Ectodermal cell (in vitro differentiated cells): ENCODE results near the gene TRPC3.
A peak's percentile ranks its signal among the peaks of the same experiment; 100 is the strongest.

Experiments used
- H3K27ac ChIP-seq: 2 replicates; pipeline ENCODE4 v1.7.0; 2013; ENCODE audit warnings: mild to moderate bottlenecking, low read depth, low read length; ENCODE audit not compliant: insufficient read depth, poor library complexity, severe bottlenecking
- H3K27me3 ChIP-seq: 2 replicates; pipeline ENCODE4 v1.7.0; 2013; ENCODE audit warnings: mild to moderate bottlenecking, low read length; ENCODE audit not compliant: insufficient read depth, control insufficient read depth, poor library complexity, severe bottlenecking
- H3K36me3 ChIP-seq: one replicate; pipeline ENCODE4 v1.7.0; 2013; ENCODE audit warnings: low read length; ENCODE audit not compliant: control insufficient read depth, insufficient read depth
- H3K4me1 ChIP-seq: one replicate; pipeline ENCODE4 v1.7.0; 2013; ENCODE audit warnings: low read length; ENCODE audit not compliant: control insufficient read depth, insufficient read depth
- H3K4me3 ChIP-seq: 2 replicates; pipeline ENCODE4 v1.7.0; 2013; ENCODE audit warnings: low read depth, low read length, control low read depth; ENCODE audit not compliant: insufficient read depth
- H3K9me3 ChIP-seq: 2 replicates; pipeline ENCODE4 v1.7.0; 2013; ENCODE audit warnings: mild to moderate bottlenecking, low read length, moderate library complexity; ENCODE audit not compliant: control insufficient read depth
- WGBS, 2 experiments: methylation state at CpG; one replicate each; pipeline ENCODE4 v1.1.7; 2013; ENCODE audit warnings: missing lambda C conversion rate in 2 of 2; 5-methylcytosine and 5-hydroxymethylcytosine counted together

The TRPC3 gene

GRCh38 chr4:121950680-121951520 is 960 bp downstream of the TRPC3 start:
- peak overlapping the region; percentile 44 for H3K4me3 ChIP-seq
- WGBS, 2 experiments: 0 to 1% methylated on average over 76 of the region's 76 CpGs
- no peaks in the 10 kb centered on the region for H3K36me3 ChIP-seq
- no peaks in the 10 kb centered on the region for H3K9me3 ChIP-seq
- peaks cover 76% of the 10 kb centered on the region for H3K27me3 ChIP-seq
- no peak overlapping the region for H3K27ac ChIP-seq
- no peaks in the 10 kb centered on the region for H3K4me1 ChIP-seq

GRCh38 chr4:121950212-121950679 is 1.6 kb downstream of the TRPC3 start:
- H3K9me3 ChIP-seq: no peaks in the 10 kb centered on the region
- no peaks in the 10 kb centered on the region for H3K4me1 ChIP-seq
- H3K4me3 ChIP-seq: peak overlapping the region; percentile 44
- H3K27ac ChIP-seq: no peak overlapping the region
- no peaks in the 10 kb centered on the region for H3K36me3 ChIP-seq
- 0 to 1% methylated on average over 34 of the region's 34 CpGs for WGBS, 2 experiments
- peaks cover 76% of the 10 kb centered on the region for H3K27me3 ChIP-seq

DNA sequence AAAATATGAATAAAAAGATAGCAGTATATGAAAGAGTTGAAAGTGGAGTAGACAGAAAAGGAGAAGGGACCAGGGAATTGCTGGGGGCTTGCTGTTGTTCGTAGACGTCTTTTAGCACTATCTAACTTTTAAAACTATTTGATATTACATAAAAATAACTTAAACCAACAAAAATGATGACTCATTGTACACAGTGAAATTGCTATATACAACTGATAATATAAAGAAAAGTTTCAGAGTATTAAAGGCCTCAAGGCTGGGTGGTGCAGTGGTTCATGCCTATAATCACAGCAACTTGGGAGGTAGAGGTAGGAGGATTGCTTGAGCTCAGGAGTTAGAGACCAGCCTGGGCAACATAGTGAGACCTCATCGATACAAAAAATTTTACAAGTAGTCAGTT is 5.2 kb downstream of the TRPC3 start:
- Histone ChIP-seq H3K4me3 (no peak overlapping the region), H3K36me3 (no peaks in the 10 kb centered on the region), H3K9me3 (no peaks in the 10 kb centered on the region), H3K27me3 (peaks cover 46% of the 10 kb centered on the region), H3K27ac (no peak overlapping the region), H3K4me1 (no peaks in the 10 kb centered on the region)
- 90 to 100% methylated on average over 1 of the region's 3 CpGs for WGBS, 2 experiments

- Histone ChIP-seq H3K9me3 (no peaks in the 10 kb centered on the region), H3K4me3 (no peak overlapping the region), H3K36me3 (no peaks in the 10 kb centered on the region), H3K27me3 (peaks cover 19% of the 10 kb centered on the region), H3K27ac (no peak overlapping the region), H3K4me1 (no peaks in the 10 kb centered on the region)
- 63 to 65% methylated on average over 4 of the region's 4 CpGs for WGBS, 2 experiments
Measured at GRCh38 chr4:121943941-121944340, 7.9 kb downstream of the TRPC3 start.

DNA sequence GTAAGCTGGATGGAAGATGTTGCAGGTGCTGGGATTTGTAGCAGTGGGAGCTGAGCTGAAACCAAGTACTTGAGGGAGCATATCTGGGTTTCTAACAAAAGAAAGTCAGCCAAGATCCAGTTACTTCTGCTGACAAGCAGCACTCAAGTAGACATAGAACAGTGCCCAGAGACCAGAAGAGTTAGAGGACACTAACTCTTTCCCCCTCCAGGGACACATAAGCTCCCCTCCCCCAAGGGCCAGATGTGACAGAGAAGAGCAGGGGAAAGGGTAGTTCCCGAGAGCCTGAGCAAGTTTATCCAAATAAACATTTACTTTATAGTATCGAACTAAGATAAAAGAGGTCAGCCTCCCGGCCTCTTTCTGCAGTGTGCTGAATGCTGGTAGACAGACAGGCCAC is 12.2 kb downstream of the TRPC3 start:
- no peaks in the 10 kb centered on the region for H3K4me1 ChIP-seq
- no peak overlapping the region for H3K27ac ChIP-seq
- no peaks in the 10 kb centered on the region for H3K9me3 ChIP-seq
- H3K36me3 ChIP-seq: no peaks in the 10 kb centered on the region
- no peaks in the 10 kb centered on the region for H3K27me3 ChIP-seq
- WGBS, 2 experiments: 84 to 97% methylated on average over 2 to 3 of the region's 3 CpGs
- no peak overlapping the region for H3K4me3 ChIP-seq

DNA sequence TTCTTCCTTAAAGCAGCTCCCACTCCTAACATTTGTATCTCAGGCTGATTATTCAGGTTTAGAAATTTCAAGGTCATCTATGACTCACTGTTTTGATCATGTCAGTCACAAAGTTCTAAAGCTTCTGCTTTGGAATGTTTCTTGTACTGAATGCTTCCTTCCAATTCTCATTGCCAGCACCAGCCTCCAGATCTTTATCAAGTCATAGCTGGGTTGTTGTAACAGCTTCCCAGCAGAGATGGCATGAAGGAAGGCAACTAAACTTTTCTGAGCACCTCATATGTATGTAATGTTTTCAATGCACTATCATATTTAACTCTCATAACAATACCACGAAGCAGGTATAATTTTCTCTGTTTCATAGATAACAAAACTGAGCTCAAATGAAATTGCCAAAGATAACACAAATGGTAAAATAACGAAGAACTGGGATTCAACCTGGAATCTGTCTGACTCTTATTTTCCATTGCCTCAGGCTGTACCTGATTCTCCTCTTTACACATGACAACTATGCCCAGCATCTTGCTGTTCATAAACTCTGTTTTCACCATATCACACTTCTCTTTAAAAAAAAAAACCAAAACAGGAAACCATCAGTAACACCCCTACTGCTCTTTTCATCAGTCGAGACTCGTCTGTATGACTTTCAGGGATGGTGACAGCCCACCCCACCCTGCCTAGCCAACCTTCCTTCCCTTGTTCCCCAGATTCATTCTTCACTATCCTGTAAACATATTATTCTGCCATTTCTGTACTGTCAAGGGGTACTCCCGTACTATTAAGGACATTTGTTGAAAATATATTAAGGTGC is 13.4 kb downstream of the TRPC3 start:
- Histone ChIP-seq H3K36me3 (no peaks in the 10 kb centered on the region), H3K4me3 (no peak overlapping the region), H3K27me3 (no peaks in the 10 kb centered on the region), H3K9me3 (no peaks in the 10 kb centered on the region), H3K4me1 (no peaks in the 10 kb centered on the region), H3K27ac (no peak overlapping the region)
- WGBS, 2 experiments: 87 to 89% methylated on average over 4 to 5 of the region's 5 CpGs

GRCh38 chr4:121936101-121936500 is 15.8 kb downstream of the TRPC3 start:
- Histone ChIP-seq H3K4me1 (no peaks in the 10 kb centered on the region), H3K27me3 (no peaks in the 10 kb centered on the region)
- 65 to 71% methylated on average over 3 to 4 of the region's 4 CpGs for WGBS, 2 experiments

DNA sequence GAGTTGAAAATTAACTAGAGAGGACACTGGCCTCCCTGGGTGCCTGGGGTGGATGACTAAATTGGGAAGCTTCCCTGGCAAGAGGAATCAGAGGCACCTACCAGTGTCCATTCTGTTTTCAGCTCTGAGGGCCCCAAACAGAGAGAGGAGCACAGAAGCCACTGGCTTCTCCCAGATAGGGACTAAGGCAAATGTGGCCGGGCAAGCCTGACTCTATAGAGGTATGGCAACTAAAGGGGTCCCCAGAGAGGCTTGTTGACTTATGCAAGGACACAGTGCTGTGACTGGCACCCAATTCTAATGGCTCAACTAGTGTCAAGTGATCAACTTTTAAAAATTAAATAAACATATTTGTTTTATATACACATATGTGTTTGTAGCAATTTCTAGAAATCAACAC is 17.2 kb downstream of the TRPC3 start:
- H3K4me3 ChIP-seq: no peak overlapping the region
- WGBS, 2 experiments: 86 to 92% methylated on average over 1 of the region's 1 CpG
- H3K27me3 ChIP-seq: no peaks in the 10 kb centered on the region
- no peaks in the 10 kb centered on the region for H3K4me1 ChIP-seq
- no peak overlapping the region for H3K27ac ChIP-seq
- no peaks in the 10 kb centered on the region for H3K36me3 ChIP-seq
- no peaks in the 10 kb centered on the region for H3K9me3 ChIP-seq

More at GRCh38 chr4:121936101-121936500, 15.8 kb downstream of the TRPC3 start:
- Histone ChIP-seq H3K4me3 (no peak overlapping the region), H3K36me3 (no peaks in the 10 kb centered on the region), H3K9me3 (no peaks in the 10 kb centered on the region), H3K27ac (no peak overlapping the region)

- WGBS, 2 experiments: 96% methylated on average over 59 of the region's 59 CpGs
- no peaks in the 10 kb centered on the region for H3K36me3 ChIP-seq
Measured at GRCh38 chr4:121932212-121932974, 19.5 kb downstream of the TRPC3 start.

More at GRCh38 chr4:121932212-121932974, 19.5 kb downstream of the TRPC3 start:
- no peaks in the 10 kb centered on the region for H3K27me3 ChIP-seq
- no peaks in the 10 kb centered on the region for H3K4me1 ChIP-seq
- no peak overlapping the region for H3K4me3 ChIP-seq
- no peak overlapping the region for H3K27ac ChIP-seq
- no peaks in the 10 kb centered on the region for H3K9me3 ChIP-seq
